Astrocyte (in vitro differentiated cells and primary cell): Measurements from ENCODE around the gene SLC35B2. TPM values are rescaled to one million over a fixed set of nuclear protein-coding genes. Genes with fewer than 3 reads are reported as not detected.

Source experiments
- DNase-seq: peaks from one replicate; pipeline ENCODE4 v3.0.0-alpha.2; 2010; ENCODE audit warnings: low read depth
- FAIRE-seq: peaks from 2 replicates; lab custom pipeline; 2011; peaks lifted over from hg19 to GRCh38; lab: Jason Lieb, UNC
- H2AFZ ChIP-seq: 2 replicates; pipeline ENCODE4 v1.6.0; 2012; ENCODE audit warnings: low read depth, low read length, inconsistent platforms
- H3K27ac ChIP-seq: 2 replicates; pipeline ENCODE4 v1.5.1; 2011; ENCODE audit warnings: low read depth, low read length, inconsistent platforms
- H3K27me3 ChIP-seq: 2 replicates; pipeline ENCODE4 v1.6.0; 2011; ENCODE audit warnings: low read length, inconsistent platforms; ENCODE audit not compliant: insufficient read depth
- H3K36me3 ChIP-seq: 2 replicates; pipeline ENCODE4 v1.5.1; 2011; ENCODE audit warnings: low read length, inconsistent platforms; ENCODE audit not compliant: insufficient read depth
- H3K4me1 ChIP-seq: 2 replicates; pipeline ENCODE4 v1.5.1; 2011; ENCODE audit warnings: low read length, inconsistent platforms; ENCODE audit not compliant: insufficient read depth
- H3K4me2 ChIP-seq: 2 replicates; pipeline ENCODE4 v1.6.0; 2012; ENCODE audit warnings: low read length, inconsistent platforms
- H3K4me3 ChIP-seq: 2 replicates; pipeline ENCODE4 v1.5.1; 2011; ENCODE audit warnings: low read depth, mild to moderate bottlenecking, low read length, inconsistent platforms; ENCODE audit not compliant: insufficient read depth
- H3K79me2 ChIP-seq: 2 replicates; pipeline ENCODE4 v1.6.0; 2012; ENCODE audit warnings: mild to moderate bottlenecking, low read length, inconsistent platforms; ENCODE audit not compliant: insufficient read depth
- H3K9ac ChIP-seq: 2 replicates; pipeline ENCODE4 v1.6.0; 2012; ENCODE audit warnings: mild to moderate bottlenecking, low read length, inconsistent platforms
- H3K9me3 ChIP-seq: 2 replicates; pipeline ENCODE4 v1.5.1; 2012; ENCODE audit warnings: low read depth, mild to moderate bottlenecking, low read length, inconsistent platforms; ENCODE audit not compliant: insufficient read depth
- H4K20me1 ChIP-seq: 2 replicates; pipeline ENCODE4 v1.6.0; 2012; ENCODE audit warnings: low read length, inconsistent platforms; ENCODE audit not compliant: insufficient read depth
- H3K27ac Mint-ChIP-seq: one replicate; pipeline ENCODE4 v1.8.0; 2021; ENCODE audit warnings: mild to moderate bottlenecking, mixed read lengths; ENCODE audit not compliant: unreplicated experiment
- H3K27me3 Mint-ChIP-seq: one replicate; pipeline ENCODE4 v1.8.0; 2021; ENCODE audit warnings: low read depth, mixed read lengths; ENCODE audit not compliant: unreplicated experiment
- H3K36me3 Mint-ChIP-seq: one replicate; pipeline ENCODE4 v1.8.0; 2021; ENCODE audit warnings: low read depth, mixed read lengths; ENCODE audit not compliant: unreplicated experiment
- H3K4me1 Mint-ChIP-seq: one replicate; pipeline ENCODE4 v1.8.0; 2021; ENCODE audit warnings: low read depth, mixed read lengths; ENCODE audit not compliant: unreplicated experiment
- H3K4me3 Mint-ChIP-seq: one replicate; pipeline ENCODE4 v1.8.0; 2021; ENCODE audit warnings: mild to moderate bottlenecking, moderate library complexity, mixed read lengths; ENCODE audit not compliant: unreplicated experiment
- H3K9me3 Mint-ChIP-seq: one replicate; pipeline ENCODE4 v1.8.0; 2021; ENCODE audit warnings: mild to moderate bottlenecking, mixed read lengths; ENCODE audit not compliant: unreplicated experiment
- EZH2 ChIP-seq: IDR thresholded peaks from 2 replicates; pipeline ENCODE4 v1.6.1; 2012; ENCODE audit warnings: mild to moderate bottlenecking, low read length, inconsistent platforms; ENCODE audit not compliant: insufficient read depth
- total RNA-seq: library from RNA; stranded (reverse); gene quantifications from 2 replicates; pipeline ENCODE4 v1.2.1, GENCODE V29; 2021
- TF ChIP-seq, protein P1 (sequence below): IDR thresholded peaks from 2 replicates; pipeline ENCODE4 v1.5.1; 2011; ENCODE audit warnings: low read depth, mild to moderate bottlenecking, inconsistent platforms, low read length, moderate library complexity; ENCODE audit not compliant: insufficient read depth

Gene SLC35B2
- total RNA-seq, 1 donor from 2014 or later = 61.8 TPM

DNA sequence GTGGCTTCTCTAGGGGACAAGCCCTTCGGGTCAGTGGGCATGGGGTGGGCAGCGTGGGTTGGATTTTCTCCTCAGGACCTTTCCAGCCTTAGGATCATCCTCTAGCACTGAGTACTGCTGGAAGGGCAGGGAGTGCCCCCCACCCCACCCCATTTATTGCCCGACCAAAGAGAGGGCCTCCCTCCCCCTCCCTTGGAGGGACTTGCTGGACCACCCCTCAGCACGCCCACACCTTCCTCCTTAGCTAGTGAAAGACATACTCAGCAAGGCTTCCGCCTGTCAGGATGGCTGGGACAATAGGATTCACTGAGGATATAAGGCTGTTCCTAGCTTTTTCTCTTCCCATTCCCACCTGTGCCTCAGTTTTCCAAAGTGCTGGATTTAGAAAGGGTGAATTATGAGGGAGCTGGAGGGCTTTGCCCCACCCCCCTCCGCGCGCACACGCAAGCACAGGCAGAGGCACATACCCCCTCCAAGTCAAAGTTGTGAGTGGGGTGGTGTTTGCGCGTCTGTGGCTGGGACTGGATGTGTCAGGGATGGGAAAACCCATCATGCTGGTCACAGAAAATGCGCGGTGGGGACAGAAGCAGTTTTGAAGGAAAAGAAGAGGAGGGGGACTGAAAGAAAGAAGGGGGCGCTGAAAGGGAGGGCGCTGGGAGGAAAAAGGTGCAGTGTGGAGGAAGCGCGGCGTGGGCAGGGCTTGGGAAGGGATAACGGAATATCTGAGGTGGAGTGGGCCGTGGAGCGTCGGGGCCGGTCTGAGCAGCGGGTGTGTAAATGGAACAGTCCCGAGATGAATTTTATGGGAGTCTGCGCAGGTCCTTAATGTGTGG is 34.6 kb downstream of the SLC35B2 start:
- peaks cover 35% of the 10 kb centered on the region for H3K4me1 ChIP-seq
- Mint-ChIP-seq H3K4me3 (peak overlapping the region; percentile 79), H3K4me1 (peaks cover 20% of the 10 kb centered on the region), H3K27me3 (peaks cover 4% of the 10 kb centered on the region), H3K27ac (no peak overlapping the region), H3K9me3 (no peaks in the 10 kb centered on the region), H3K36me3 (no peaks in the 10 kb centered on the region)
- H2AFZ ChIP-seq = peak overlapping the region; percentile 71
- H3K9ac ChIP-seq = peak overlapping the region; percentile 43
- DNase-seq (no peak), FAIRE-seq (no peak)
- peaks cover 16% of the 10 kb centered on the region for H4K20me1 ChIP-seq
- peak overlapping the region; percentile 57 for H3K4me3 ChIP-seq
- peak overlapping the region; percentile 82 for H3K4me2 ChIP-seq
- no peak overlapping the region for H3K27ac ChIP-seq
- no peaks in the 10 kb centered on the region for H3K27me3 ChIP-seq
- no peaks in the 10 kb centered on the region for H3K36me3 ChIP-seq
- no peaks in the 10 kb centered on the region for H3K9me3 ChIP-seq
- no peaks in the 10 kb centered on the region for H3K79me2 ChIP-seq
- TF ChIP-seq EZH2 = no peak
- TF ChIP-seq, protein P1, sequence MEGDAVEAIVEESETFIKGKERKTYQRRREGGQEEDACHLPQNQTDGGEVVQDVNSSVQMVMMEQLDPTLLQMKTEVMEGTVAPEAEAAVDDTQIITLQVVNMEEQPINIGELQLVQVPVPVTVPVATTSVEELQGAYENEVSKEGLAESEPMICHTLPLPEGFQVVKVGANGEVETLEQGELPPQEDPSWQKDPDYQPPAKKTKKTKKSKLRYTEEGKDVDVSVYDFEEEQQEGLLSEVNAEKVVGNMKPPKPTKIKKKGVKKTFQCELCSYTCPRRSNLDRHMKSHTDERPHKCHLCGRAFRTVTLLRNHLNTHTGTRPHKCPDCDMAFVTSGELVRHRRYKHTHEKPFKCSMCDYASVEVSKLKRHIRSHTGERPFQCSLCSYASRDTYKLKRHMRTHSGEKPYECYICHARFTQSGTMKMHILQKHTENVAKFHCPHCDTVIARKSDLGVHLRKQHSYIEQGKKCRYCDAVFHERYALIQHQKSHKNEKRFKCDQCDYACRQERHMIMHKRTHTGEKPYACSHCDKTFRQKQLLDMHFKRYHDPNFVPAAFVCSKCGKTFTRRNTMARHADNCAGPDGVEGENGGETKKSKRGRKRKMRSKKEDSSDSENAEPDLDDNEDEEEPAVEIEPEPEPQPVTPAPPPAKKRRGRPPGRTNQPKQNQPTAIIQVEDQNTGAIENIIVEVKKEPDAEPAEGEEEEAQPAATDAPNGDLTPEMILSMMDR = no peak

DNA sequence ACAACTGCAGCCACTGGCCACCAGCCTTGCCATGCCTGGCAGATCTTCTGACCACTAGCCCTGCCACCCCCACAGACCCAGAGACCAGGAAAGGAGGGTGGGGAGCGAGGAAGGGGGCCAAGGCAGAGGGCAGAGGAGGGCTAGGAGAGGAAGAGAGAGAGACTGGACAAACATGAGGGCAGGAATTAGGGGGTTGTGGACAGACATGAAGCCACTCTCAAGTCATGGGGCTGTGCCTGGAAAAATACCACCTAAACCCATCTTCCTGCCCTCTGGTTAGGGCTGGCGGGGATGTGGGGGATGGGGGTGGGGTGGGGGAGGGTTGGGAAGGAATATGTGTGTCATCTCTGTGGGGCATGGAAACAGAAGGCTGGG is 35.4 kb downstream of the SLC35B2 start:
- Histone ChIP-seq H3K27me3 (no peaks in the 10 kb centered on the region), H3K4me3 (no peak overlapping the region), H3K4me2 (peak overlapping the region; percentile 67), H3K9ac (no peak overlapping the region), H3K4me1 (peaks cover 42% of the 10 kb centered on the region), H3K27ac (no peak overlapping the region), H4K20me1 (peaks cover 16% of the 10 kb centered on the region), H2AFZ (no peak overlapping the region), H3K79me2 (no peaks in the 10 kb centered on the region), H3K9me3 (no peaks in the 10 kb centered on the region), H3K36me3 (no peaks in the 10 kb centered on the region)
- no peak for TF ChIP-seq EZH2
- TF ChIP-seq, protein P1 = no peak
- Mint-ChIP-seq H3K27ac (no peak overlapping the region), H3K36me3 (no peaks in the 10 kb centered on the region), H3K4me1 (peaks cover 23% of the 10 kb centered on the region), H3K27me3 (peaks cover 6% of the 10 kb centered on the region), H3K4me3 (no peak overlapping the region), H3K9me3 (no peaks in the 10 kb centered on the region)
- no peak for FAIRE-seq
- DNase-seq = no peak
